HepG2 (cell line): ENCODE results near the gene WDR27.

Source experiments
- BCL6 ChIP-seq: IDR thresholded peaks from 2 replicates; pipeline ENCODE4 v1.6.1; 2016; ENCODE audit warnings: missing genetic modification reagents, missing compliant biosample characterization
- ELF4 ChIP-seq: sonication (generic); formaldehyde crosslinking; IDR thresholded peaks from 2 replicates; pipeline ENCODE4 v1.5.0; 2020; ENCODE audit warnings: missing genetic modification reagents, mild to moderate bottlenecking, moderate library complexity, borderline replicate concordance
- MAFG ChIP-seq: sonication (generic); formaldehyde crosslinking; IDR thresholded peaks from 2 replicates; pipeline ENCODE4 v1.5.1; 2020; ENCODE audit warnings: mild to moderate bottlenecking, missing genetic modification reagents
- RFX5 ChIP-seq: IDR thresholded peaks from 2 replicates; pipeline ENCODE4 v1.6.1; 2011; ENCODE audit warnings: low read depth, low read length, improper control_type of control experiment
- XRCC5 ChIP-seq: fragments of 200-400 bp; formaldehyde crosslinking; optimal IDR thresholded peaks from 2 replicates; pipeline ENCODE3; 2017; ENCODE audit warnings: mild to moderate bottlenecking, low read length
- ZNF292 ChIP-seq: sonication (generic); formaldehyde crosslinking; IDR thresholded peaks from 2 replicates; pipeline ENCODE4 v1.8.1; 2022; ENCODE audit warnings: mild to moderate bottlenecking, low read depth, missing genetic modification reagents, borderline replicate concordance
- TF ChIP-seq, protein P1 (sequence below): sonication (generic); formaldehyde crosslinking; IDR thresholded peaks from 2 replicates; pipeline ENCODE4 v1.9.0; 2021; ENCODE audit warnings: missing genetic modification reagents, mild to moderate bottlenecking, borderline replicate concordance
- TF ChIP-seq, protein P2 (sequence below), 2 experiments: sonication (generic) in 1 of 2; formaldehyde crosslinking in 1 of 2; IDR thresholded peaks; 2 replicates each; pipeline versions ENCODE4 v1.5.1 to v1.6.1; 2011 to 2020; ENCODE audit warnings: borderline replicate concordance in 1 of 2, low read depth in 1 of 2, low read length in 1 of 2, mild to moderate bottlenecking in 1 of 2, missing genetic modification reagents in 1 of 2, moderate library complexity in 1 of 2
- TF ChIP-seq, protein P3 (sequence below): IDR thresholded peaks from 2 replicates; pipeline ENCODE4 v1.6.1; 2018; ENCODE audit warnings: missing genetic modification reagents

- TF ChIP-seq, protein P1, sequence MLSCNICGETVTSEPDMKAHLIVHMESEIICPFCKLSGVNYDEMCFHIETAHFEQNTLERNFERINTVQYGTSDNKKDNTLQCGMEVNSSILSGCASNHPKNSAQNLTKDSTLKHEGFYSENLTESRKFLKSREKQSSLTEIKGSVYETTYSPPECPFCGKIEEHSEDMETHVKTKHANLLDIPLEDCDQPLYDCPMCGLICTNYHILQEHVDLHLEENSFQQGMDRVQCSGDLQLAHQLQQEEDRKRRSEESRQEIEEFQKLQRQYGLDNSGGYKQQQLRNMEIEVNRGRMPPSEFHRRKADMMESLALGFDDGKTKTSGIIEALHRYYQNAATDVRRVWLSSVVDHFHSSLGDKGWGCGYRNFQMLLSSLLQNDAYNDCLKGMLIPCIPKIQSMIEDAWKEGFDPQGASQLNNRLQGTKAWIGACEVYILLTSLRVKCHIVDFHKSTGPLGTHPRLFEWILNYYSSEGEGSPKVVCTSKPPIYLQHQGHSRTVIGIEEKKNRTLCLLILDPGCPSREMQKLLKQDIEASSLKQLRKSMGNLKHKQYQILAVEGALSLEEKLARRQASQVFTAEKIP (CRISPR knock-in tag), result no peak
- TF ChIP-seq ELF4 (CRISPR knock-in tag) (no peak), XRCC5 (no peak), BCL6 (CRISPR knock-in tag) (no peak), MAFG (CRISPR knock-in tag) (no peak), ZNF292 (CRISPR knock-in tag) (no peak), RFX5 (no peak)
- TF ChIP-seq, protein P2, sequence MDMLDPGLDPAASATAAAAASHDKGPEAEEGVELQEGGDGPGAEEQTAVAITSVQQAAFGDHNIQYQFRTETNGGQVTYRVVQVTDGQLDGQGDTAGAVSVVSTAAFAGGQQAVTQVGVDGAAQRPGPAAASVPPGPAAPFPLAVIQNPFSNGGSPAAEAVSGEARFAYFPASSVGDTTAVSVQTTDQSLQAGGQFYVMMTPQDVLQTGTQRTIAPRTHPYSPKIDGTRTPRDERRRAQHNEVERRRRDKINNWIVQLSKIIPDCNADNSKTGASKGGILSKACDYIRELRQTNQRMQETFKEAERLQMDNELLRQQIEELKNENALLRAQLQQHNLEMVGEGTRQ (IDR thresholded peaks at IDR 0.05; ENCODE audit: low read depth, low read length), result no peak
- TF ChIP-seq, protein P2 (CRISPR knock-in tag; IDR thresholded peaks at IDR 0.05; ENCODE audit: borderline replicate concordance), result no peak
- TF ChIP-seq, protein P3, sequence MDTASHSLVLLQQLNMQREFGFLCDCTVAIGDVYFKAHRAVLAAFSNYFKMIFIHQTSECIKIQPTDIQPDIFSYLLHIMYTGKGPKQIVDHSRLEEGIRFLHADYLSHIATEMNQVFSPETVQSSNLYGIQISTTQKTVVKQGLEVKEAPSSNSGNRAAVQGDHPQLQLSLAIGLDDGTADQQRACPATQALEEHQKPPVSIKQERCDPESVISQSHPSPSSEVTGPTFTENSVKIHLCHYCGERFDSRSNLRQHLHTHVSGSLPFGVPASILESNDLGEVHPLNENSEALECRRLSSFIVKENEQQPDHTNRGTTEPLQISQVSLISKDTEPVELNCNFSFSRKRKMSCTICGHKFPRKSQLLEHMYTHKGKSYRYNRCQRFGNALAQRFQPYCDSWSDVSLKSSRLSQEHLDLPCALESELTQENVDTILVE, result no peak
Observed at GRCh38 chr6:169424821-169425240, 277.0 kb downstream of the WDR27 start.
